ENCODE results near the gene CT45A9. TPM values are rescaled to one million over a fixed set of nuclear protein-coding genes. Genes with fewer than 3 reads are reported as not detected.

CT45A9 gene
- total RNA-seq, 1 experiment from 2014 or later, result not detected

DNA sequence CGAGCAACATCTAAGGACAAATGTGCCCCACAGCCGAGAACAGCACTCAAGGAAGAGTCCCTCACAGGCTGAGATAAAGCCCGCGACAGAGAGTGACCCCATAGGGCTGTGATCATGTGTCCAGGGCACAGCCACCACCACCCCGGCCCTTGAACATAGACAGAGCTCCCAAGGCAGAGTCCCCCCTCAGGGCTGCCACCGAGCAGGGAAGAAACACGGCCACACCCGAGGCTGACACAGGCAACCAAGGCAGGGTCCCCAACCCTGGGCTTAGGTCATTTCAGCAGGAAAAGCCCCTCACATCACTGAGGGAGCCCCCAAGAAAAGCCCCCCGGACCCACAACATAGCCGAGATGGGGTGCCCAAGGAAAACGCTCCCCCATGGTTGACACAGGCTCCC is 21.2 kb upstream of the CT45A9 start:
- CTCF ChIA-PET, result no interaction called here
- Histone ChIP-seq H3K4me1 (ENCODE audit: control insufficient read depth, insufficient read depth, low read length) (no peaks in the 10 kb centered on the region), H3K36me3 (ENCODE audit: control insufficient read depth, insufficient read depth, low read length) (no peaks in the 10 kb centered on the region), H3K27me3 (ENCODE audit: control insufficient read depth, insufficient read depth, low read length) (no peaks in the 10 kb centered on the region; the same call in 1 of the 2 replicates), H3K27ac (ENCODE audit: low read length) (no peak overlapping the region), H3K4me3 (ENCODE audit: low read depth in 2 of 2, low read length in 2 of 2) (no peak overlapping the region), H3K9me3 (ENCODE audit: control insufficient read depth, insufficient read depth, low read depth, low read length) (no peaks in the 10 kb centered on the region)
- intact Hi-C loops (cut with micrococcal nuclease; ENCODE audit: unreplicated experiment), result no loop called here
- no peak for ATAC-seq
- POLR2A ChIA-PET, result no interaction called here
- no peak for TF ChIP-seq SIN3A (IDR thresholded peaks at IDR 0.05; ENCODE audit: borderline replicate concordance, insufficient read depth, low read depth, low read length)
- TF ChIP-seq, protein P1, sequence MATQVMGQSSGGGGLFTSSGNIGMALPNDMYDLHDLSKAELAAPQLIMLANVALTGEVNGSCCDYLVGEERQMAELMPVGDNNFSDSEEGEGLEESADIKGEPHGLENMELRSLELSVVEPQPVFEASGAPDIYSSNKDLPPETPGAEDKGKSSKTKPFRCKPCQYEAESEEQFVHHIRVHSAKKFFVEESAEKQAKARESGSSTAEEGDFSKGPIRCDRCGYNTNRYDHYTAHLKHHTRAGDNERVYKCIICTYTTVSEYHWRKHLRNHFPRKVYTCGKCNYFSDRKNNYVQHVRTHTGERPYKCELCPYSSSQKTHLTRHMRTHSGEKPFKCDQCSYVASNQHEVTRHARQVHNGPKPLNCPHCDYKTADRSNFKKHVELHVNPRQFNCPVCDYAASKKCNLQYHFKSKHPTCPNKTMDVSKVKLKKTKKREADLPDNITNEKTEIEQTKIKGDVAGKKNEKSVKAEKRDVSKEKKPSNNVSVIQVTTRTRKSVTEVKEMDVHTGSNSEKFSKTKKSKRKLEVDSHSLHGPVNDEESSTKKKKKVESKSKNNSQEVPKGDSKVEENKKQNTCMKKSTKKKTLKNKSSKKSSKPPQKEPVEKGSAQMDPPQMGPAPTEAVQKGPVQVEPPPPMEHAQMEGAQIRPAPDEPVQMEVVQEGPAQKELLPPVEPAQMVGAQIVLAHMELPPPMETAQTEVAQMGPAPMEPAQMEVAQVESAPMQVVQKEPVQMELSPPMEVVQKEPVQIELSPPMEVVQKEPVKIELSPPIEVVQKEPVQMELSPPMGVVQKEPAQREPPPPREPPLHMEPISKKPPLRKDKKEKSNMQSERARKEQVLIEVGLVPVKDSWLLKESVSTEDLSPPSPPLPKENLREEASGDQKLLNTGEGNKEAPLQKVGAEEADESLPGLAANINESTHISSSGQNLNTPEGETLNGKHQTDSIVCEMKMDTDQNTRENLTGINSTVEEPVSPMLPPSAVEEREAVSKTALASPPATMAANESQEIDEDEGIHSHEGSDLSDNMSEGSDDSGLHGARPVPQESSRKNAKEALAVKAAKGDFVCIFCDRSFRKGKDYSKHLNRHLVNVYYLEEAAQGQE (IDR thresholded peaks at IDR 0.05; ENCODE audit: insufficient read depth in 1 of 2, low read depth in 2 of 2, low read length in 1 of 2), result no peak
- TF ChIP-seq TCF7L2 (IDR thresholded peaks at IDR 0.05; ENCODE audit: low read depth, low read length), result no peak
- TF ChIP-seq POLR2AphosphoS5 (IDR thresholded peaks at IDR 0.05; ENCODE audit: low read depth, low read length), result no peak
- TF ChIP-seq, protein P2, sequence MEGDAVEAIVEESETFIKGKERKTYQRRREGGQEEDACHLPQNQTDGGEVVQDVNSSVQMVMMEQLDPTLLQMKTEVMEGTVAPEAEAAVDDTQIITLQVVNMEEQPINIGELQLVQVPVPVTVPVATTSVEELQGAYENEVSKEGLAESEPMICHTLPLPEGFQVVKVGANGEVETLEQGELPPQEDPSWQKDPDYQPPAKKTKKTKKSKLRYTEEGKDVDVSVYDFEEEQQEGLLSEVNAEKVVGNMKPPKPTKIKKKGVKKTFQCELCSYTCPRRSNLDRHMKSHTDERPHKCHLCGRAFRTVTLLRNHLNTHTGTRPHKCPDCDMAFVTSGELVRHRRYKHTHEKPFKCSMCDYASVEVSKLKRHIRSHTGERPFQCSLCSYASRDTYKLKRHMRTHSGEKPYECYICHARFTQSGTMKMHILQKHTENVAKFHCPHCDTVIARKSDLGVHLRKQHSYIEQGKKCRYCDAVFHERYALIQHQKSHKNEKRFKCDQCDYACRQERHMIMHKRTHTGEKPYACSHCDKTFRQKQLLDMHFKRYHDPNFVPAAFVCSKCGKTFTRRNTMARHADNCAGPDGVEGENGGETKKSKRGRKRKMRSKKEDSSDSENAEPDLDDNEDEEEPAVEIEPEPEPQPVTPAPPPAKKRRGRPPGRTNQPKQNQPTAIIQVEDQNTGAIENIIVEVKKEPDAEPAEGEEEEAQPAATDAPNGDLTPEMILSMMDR (IDR thresholded peaks at IDR 0.05), result no peak
- no TSS peak for BruUV-seq (replicated peaks)
- in situ Hi-C loops (cut with HindIII; ENCODE audit: low pct_unique_long_range_greater_than_20kb, low sequenced_read_pairs), result no loop called here
- no peak for DNase-seq (ENCODE audit: low read depth, low spot score)

DNA sequence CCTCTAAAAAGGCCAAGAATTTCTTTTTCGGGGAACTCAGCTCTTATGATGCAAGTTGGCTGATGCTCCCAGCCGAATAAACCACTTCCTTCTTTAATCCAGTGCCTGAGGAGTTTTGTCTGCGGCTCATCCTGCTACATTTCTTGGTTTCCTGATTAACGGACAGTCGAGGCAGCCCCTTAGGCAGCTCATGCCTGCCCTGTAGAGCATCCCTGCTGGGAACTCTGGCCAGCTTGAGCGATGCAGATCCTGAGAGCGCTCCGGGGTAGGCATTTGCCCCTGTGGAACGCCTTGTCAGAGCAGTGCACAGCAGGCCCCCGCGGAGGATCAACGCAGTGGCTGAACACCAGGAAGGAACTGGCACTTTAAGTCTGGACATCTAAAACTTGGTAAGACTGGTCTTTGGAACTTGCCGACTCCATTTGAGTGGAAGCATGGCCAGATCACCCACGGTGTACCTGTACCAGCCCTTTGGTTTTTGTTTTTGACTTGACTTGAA is 18.5 kb upstream of the CT45A9 start:
- intact Hi-C loops (cut with micrococcal nuclease; ENCODE audit: unreplicated experiment), result no loop called here
- ChIA-PET POLR2A (no interaction called here), CTCF (no interaction called here)
- H3K9me3 ChIP-seq (ENCODE audit: control insufficient read depth, insufficient read depth, low read depth, low read length), result no peaks in the 10 kb centered on the region
- H3K27ac ChIP-seq (ENCODE audit: low read length), result no peak overlapping the region
- in situ Hi-C loops (cut with HindIII; ENCODE audit: low pct_unique_long_range_greater_than_20kb, low sequenced_read_pairs), result no loop called here
- no peaks in the 10 kb centered on the region for H3K36me3 ChIP-seq (ENCODE audit: control insufficient read depth, insufficient read depth, low read length)
- H3K4me3 ChIP-seq (ENCODE audit: low read depth in 2 of 2, low read length in 2 of 2), result no peak overlapping the region
- TF ChIP-seq TCF7L2 (IDR thresholded peaks at IDR 0.05; ENCODE audit: low read depth, low read length) (no peak), POLR2AphosphoS5 (IDR thresholded peaks at IDR 0.05; ENCODE audit: low read depth, low read length) (no peak), SIN3A (IDR thresholded peaks at IDR 0.05; ENCODE audit: borderline replicate concordance, insufficient read depth, low read depth, low read length) (no peak)
- TF ChIP-seq, protein P1 (IDR thresholded peaks at IDR 0.05; ENCODE audit: insufficient read depth in 1 of 2, low read depth in 2 of 2, low read length in 1 of 2), result no peak
- TF ChIP-seq, protein P2 (IDR thresholded peaks at IDR 0.05), result no peak
- DNase-seq (ENCODE audit: low read depth, low spot score) (no peak), ATAC-seq (no peak)
- no peaks in the 10 kb centered on the region for H3K27me3 ChIP-seq (ENCODE audit: control insufficient read depth, insufficient read depth, low read length)
- no peaks in the 10 kb centered on the region for H3K4me1 ChIP-seq (ENCODE audit: control insufficient read depth, insufficient read depth, low read length)
- no TSS peak for BruUV-seq (replicated peaks)

Data from Panc1 (cell line).